Retina (tissue), 1 donor: ENCODE data around the gene KIRREL3.
"Not testable (repeated sequence)": the region's sequence is repeated elsewhere in the genome, so short reads cannot be mapped to it uniquely, and the experiment has no call there.

ENCODE experiments used
- DNase-seq: peaks from one replicate; pipeline ENCODE4 v3.0.0-alpha.2; 2016

KIRREL3 gene

GRCh38 chr11:126996036-126996804 is 4.3 kb downstream of the KIRREL3 start:
- DNase-seq = peak; percentile 31

- DNase-seq = no peak
Observed at GRCh38 chr11:126993599-126993998, 7.0 kb downstream of the KIRREL3 start.

DNA sequence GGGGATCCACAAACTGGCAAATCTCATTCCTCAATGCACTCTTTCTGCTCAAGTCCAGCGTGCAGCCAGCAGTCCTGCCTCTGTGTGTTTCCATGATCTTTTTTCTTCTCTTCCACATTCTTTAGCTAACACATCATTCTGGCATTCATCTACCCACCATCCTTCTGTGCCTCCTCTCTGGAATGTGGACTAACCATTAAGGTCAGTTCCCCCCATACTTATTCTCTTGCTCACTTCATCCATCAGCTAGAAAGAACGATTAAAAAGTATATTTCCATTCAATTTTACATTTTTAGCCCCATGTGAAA is 7.8 kb downstream of the KIRREL3 start:
- no peak for DNase-seq

- no peak for DNase-seq
Observed at GRCh38 chr11:126992065-126992803, 8.3 kb downstream of the KIRREL3 start.

DNA sequence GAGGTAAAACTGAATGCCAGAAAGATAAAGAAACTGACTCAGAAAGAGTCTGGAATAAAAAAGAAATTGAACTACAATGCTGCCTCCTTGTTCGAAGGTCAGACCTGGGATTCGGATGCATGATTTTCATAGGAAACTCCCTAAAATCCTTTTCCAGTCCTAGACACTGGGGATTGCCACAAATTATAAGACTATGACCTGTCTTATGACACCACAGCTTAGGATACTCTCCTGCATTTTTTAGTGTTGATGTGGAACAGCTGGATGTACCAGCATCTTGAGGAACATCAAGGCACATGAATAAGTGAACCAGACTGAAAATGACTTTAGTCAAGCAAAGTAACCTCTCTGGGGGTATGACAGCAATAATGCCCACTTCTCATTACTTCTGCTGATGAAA is 9.0 kb downstream of the KIRREL3 start:
- no peak for DNase-seq

GRCh38 chr11:126990716-126991480 is 9.7 kb downstream of the KIRREL3 start:
- DNase-seq = no peak

DNA sequence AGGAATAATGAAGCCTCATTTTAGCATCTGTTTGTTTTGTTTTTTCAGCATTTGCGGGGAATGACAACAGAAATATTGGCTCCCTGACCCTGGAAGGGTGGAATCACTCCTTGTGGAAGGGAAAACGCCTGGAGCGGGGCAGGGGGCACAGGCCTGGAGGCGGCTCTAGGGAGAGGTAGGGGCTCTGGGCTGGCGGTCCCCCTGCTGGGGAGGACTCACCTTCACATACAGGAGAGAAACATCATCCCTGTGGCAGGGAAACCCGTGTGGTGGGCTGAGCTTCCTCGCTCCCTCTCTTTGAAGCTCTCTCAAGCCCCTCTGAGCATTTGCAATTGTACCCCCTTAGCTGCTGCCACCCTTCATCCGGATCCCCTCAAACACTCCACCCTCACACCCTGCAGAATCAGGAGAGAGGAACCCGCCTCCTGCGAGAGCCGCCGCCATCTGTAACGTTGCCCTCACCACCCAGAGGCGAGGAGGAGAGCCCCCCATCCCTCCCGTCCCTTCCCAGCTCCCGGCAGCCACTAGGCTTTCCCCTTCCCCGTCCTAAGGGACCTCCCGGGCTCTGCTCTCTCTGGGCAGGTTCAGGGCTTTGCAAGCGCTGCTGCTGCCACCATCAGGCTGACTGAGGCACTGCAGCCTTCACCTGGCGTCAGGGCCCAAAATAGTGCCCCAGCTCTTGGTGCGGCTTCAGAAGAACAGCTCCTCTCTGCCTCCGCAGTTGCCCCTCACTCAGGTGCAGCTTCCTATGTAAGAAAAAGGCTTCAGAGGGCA is 10.4 kb downstream of the KIRREL3 start:
- DNase-seq = peak; percentile 93

DNA sequence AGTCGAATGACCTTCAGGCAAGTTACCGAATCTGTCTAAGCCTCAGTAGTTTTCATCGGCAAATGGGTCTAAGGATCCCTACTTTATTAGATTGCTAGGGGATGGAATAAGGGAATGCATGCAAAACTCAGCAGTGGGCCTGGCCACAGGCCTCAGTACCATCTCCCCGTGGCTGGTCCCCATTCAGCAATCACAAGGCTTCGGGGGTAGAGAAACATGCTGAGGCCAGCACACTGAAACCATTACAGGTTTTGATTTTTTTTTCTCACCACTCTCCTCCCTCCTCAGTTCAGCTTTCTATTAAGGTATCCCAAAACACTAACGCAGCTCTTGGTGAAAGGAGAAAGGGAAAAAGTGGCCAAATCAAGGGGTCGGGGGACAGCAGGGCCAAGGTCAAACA is 11.9 kb downstream of the KIRREL3 start:
- DNase-seq = no peak

DNA sequence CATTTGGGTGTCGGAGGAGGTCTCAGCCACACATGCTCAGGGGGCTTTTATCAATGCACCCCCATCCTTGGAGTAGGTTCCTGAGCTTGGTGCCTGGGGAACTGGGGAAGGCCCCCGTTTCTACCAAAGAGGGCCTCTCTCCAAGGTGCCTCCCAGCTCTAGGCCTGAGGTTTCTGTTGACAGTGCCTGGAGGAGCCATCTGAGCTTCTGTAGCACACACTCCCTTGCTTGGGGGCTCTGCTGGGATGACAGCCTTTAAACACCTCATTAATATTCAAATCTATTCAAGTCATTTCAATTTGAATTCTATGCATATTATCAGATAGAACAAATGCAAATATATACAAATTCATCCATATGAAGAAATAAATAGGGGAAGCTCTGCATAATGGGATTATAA is 18.9 kb downstream of the KIRREL3 start:
- DNase-seq = no peak

DNA sequence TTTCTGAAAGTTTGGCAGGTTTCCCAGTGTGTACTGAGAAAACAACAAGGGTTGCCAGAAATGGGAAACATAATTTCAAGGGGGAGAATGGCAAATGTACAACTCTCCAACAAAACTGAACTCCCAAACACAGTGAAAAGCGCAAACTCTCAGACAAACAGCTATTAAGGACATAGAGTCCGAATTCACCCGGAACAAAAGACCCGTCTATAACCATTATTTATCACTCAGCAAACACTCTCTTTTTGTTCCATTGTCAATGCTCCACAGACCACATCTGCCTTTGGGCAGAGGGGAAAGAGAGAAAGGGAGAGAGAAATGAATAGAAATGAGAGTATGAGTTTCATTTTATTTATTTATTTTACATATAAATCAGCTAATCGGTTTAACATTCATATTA is 21.7 kb downstream of the KIRREL3 start:
- DNase-seq = no peak

- no peak for DNase-seq
Observed at GRCh38 chr11:126978165-126978564, 22.4 kb downstream of the KIRREL3 start.

- no peak for DNase-seq
Observed at GRCh38 chr11:126973051-126973450, 27.5 kb downstream of the KIRREL3 start.

DNA sequence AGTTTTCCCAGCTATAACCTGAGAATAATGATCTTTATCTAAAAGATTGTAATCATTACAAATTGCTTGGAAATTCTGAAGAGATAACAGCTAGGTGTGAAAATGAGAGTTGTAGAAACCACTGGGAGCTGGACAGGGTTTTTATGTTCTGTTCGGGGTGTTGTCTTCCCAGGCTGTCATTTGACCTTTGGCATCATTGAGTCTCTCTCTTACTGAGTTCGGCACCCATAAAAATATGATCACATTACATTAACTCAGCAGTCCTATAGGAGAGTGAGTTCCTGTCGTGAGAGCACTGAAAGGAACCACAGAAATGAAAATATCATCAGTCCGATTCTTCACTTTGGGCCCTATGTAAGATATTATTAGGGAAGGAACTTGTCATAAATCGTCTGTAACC is 29.3 kb downstream of the KIRREL3 start:
- no peak for DNase-seq

DNA sequence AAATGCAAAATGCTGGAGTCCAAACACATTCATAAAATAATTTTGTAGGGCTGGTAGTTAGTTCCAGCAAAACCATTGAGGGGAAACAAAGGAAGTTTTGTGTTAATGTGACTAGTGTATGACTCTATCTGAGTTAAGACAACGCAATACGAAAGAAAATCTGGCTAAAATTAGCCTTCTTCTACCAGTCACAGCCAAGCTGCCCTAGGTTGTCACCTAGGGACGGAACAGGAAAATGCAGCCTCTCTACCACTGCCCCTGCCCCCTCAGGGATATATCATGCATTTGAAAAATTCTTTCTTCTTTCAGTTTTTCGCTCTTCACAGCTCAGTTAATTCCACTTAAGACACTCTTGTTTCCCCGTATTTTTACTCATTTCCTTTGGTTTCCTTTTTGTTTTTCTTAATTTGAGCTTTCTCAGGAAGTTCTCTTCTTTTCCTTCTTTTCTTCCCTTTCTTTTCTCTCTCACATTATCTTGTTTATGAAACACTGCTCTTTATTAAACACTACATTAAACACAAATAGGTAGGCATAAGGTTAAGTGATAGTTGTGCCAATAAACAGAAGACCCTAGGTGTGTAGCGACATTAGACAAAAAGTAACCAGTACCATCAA is 30.6 kb downstream of the KIRREL3 start:
- DNase-seq = peak; percentile 57

GRCh38 chr11:126968915-126969314 is 31.7 kb downstream of the KIRREL3 start:
- DNase-seq = no peak

GRCh38 chr11:126965331-126965730 is 35.2 kb downstream of the KIRREL3 start:
- no peak for DNase-seq

DNA sequence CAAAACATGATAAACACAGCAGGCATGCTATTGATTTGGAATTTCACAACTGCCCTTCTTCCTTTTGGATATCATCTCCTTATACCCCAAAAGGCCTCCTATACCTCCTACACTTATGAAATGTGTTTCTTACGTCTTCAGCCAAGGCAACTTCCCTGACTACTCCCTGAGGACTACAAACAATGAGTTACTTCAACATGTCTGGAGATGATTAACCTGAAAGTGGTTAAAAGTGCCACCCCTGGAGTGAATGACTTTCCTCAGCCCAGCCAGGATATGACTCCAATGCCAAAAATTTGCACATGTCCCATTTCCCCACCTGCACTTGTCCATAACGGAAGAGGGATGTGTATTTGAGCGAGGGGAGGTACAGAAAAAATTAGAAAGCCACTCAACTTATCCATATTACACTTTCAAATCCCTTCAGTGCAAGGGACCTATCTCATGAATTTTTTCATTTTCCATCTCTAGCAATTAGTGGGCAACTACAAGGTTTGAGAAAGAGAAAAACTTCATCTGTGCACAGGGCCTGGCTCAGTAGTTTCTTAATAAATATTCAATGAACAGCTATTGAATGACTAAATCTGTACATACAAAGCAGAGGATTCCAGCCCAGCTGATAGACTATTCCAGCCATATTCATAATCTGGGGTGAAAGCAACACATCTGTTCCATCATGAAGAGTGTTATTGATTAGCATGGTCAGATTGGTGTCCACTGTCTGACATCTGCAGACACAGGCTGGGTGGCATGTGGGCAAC is 36.8 kb downstream of the KIRREL3 start:
- DNase-seq = no peak

- DNase-seq = no peak
Observed at GRCh38 chr11:126963115-126963514, 37.5 kb downstream of the KIRREL3 start.

DNA sequence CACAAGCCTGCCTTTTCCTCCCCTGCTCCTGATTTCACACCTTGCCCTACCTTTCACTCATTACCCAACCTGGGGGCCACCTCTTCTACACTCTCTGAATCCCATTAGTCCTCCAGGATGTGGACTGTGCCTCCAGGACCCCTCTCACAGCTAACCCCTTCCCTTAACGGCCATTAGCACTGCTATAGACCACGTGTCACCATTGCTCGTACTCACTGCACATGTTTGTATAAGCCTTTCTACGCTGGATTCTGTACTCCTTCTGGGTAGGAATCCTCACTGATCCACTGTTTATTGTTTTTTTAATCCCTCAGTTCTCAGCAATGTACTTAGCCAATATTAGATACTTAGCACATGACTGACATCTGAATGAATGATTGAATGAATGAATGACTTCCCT is 40.9 kb downstream of the KIRREL3 start:
- no peak for DNase-seq

DNA sequence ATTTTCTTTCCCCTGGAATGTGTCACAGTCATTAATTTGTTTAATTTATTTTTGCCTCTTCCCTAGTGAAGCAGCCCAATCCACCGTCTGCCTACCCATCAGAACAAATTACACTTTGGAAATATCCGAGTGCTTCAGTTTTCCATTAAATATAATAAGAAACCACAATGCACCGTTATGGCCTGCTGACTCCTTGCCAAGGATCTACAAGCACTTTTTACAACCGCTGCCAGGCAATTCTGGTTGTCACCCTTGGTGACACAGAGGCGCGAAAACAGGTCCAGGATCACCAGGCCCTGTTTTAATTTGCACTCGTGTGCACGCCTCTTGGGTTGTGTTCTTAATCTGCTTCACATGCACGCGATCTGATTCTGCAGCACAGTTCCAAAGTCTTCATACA is 43.9 kb downstream of the KIRREL3 start:
- peak; percentile 30 for DNase-seq

DNA sequence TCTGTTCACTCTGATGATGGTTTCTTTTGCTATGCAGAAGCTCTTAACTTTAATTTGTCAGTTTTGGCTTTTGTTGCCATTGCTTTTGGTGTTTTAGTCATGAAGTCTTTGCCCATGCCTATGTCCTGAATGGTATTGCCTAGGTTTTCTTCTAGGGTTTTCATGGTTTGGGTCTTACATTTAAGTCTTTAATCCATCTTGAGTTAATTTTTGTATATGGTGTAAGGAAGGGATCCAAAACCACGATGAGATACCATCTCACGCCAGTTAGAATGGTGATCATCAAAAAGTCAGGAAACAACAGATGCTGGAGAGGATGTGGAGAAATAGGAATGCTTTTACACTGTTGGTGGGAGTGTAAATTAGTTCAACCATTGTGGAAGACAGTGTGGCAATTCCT is 48.0 kb downstream of the KIRREL3 start:
- DNase-seq = not testable (repeated sequence)

DNA sequence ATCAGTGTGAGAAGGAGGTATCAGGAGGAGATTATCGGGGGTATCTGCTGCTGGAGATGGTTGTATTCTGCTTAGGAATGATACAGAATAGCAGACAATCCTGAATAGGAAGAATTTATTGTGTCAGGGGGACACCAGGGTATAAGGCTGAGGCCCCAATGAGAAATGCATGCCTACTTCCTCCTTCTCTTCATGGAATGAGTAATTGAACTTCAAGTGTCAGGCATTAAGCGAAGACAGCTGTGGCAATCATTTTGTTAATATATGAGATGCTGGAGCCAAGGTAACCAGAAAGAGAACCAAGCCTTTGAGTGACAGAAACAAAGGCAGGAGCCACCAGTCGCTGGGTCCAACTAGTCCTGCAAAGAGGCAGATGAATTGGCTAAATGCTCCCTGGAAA is 49.1 kb downstream of the KIRREL3 start:
- no peak for DNase-seq
